HL-60 (cell line): ENCODE measurements around the gene ARAP2.

Source experiments
- DNase-seq, 2 experiments: peaks; one replicate each; pipeline ENCODE4 v3.0.0-alpha.2; 2010 to 2020; ENCODE audit warnings: low read depth in 1 of 2, low spot score in 1 of 2
- H3K27ac ChIP-seq: fragments of 250-450 bp; sonication (Bioruptor Pico); replicated peaks from 2 replicates; pipeline ENCODE4 v1.5.1; 2020; ENCODE audit warnings: mild to moderate bottlenecking, moderate library complexity
- H3K27me3 ChIP-seq: fragments of 250-450 bp; sonication (Bioruptor Pico); 2 replicates; pipeline ENCODE4 v1.5.1; 2021; ENCODE audit warnings: mild to moderate bottlenecking, moderate library complexity; ENCODE audit not compliant: insufficient read depth, poor library complexity, severe bottlenecking
- H3K4me3 ChIP-seq: replicated peaks from 2 replicates; pipeline ENCODE4 v1.5.1; 2011; ENCODE audit warnings: mild to moderate bottlenecking, control low read depth, low read length; ENCODE audit not compliant: insufficient read depth
- CTCF ChIP-seq: IDR thresholded peaks from one replicate; pipeline ENCODE4 v1.5.1; 2011; ENCODE audit warnings: low read length, control low read depth, inconsistent platforms; ENCODE audit not compliant: insufficient read depth
- GABPA ChIP-seq: IDR thresholded peaks from 2 replicates; pipeline ENCODE4 v1.6.1; 2012; ENCODE audit warnings: low read depth
- POLR2AphosphoS5 ChIP-seq: IDR thresholded peaks from 2 replicates; pipeline ENCODE4 v1.6.1; 2012; ENCODE audit warnings: low read depth
- SPI1 ChIP-seq: IDR thresholded peaks from 2 replicates; pipeline ENCODE4 v1.6.1; 2012; ENCODE audit warnings: low read depth, mild to moderate bottlenecking, borderline replicate concordance
- TF ChIP-seq, protein P1 (sequence below): IDR thresholded peaks from 2 replicates; pipeline ENCODE4 v1.6.1; 2012; ENCODE audit warnings: low read depth; ENCODE audit not compliant: insufficient replicate concordance

Gene ARAP2

DNA sequence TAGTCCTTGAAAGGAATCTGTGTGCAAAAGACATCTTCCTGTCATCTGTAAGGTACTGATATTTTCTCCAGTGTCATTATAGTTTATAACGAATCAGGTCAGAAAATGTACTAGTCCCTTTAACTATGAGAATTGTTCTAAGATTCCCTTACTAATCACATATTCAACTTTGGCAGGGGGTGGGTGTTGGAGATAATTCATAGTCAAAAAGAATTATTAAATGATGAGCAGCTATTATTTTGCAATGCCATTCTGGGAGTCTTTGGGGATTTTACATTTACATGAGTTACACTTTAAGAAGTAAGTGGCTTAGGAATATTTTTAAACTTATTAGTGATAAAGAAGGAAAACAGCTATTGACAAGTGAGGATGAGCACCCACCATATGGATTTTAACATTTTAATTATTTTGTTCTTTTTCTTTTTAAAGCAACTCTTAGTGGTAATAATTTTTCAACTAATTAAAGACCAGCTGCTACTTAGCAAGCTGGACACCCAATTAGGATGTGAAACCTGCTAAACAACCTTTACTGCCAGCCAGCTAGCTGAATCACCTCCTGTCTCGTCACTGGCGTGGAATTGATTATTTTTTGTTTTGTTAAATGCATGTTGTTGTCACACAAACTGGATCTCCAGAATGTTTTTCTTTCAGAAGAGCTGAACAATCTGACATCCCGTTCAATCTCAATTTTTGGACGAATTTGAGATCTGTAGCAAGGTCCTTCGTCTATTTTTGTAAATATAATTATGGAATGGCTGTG, 219.2 kb downstream of the ARAP2 start:
- H3K27ac ChIP-seq, result no peak overlapping the region
- no peak overlapping the region for H3K4me3 ChIP-seq
- H3K27me3 ChIP-seq, result no peaks in the 10 kb centered on the region
- DNase-seq, result no peak
- TF ChIP-seq GABPA, result no peak
- no peak for TF ChIP-seq CTCF
- TF ChIP-seq SPI1, result no peak
- TF ChIP-seq POLR2AphosphoS5, result no peak
- TF ChIP-seq, protein P1, sequence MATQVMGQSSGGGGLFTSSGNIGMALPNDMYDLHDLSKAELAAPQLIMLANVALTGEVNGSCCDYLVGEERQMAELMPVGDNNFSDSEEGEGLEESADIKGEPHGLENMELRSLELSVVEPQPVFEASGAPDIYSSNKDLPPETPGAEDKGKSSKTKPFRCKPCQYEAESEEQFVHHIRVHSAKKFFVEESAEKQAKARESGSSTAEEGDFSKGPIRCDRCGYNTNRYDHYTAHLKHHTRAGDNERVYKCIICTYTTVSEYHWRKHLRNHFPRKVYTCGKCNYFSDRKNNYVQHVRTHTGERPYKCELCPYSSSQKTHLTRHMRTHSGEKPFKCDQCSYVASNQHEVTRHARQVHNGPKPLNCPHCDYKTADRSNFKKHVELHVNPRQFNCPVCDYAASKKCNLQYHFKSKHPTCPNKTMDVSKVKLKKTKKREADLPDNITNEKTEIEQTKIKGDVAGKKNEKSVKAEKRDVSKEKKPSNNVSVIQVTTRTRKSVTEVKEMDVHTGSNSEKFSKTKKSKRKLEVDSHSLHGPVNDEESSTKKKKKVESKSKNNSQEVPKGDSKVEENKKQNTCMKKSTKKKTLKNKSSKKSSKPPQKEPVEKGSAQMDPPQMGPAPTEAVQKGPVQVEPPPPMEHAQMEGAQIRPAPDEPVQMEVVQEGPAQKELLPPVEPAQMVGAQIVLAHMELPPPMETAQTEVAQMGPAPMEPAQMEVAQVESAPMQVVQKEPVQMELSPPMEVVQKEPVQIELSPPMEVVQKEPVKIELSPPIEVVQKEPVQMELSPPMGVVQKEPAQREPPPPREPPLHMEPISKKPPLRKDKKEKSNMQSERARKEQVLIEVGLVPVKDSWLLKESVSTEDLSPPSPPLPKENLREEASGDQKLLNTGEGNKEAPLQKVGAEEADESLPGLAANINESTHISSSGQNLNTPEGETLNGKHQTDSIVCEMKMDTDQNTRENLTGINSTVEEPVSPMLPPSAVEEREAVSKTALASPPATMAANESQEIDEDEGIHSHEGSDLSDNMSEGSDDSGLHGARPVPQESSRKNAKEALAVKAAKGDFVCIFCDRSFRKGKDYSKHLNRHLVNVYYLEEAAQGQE, result no peak

- TF ChIP-seq, protein P1, result no peak
Measured at GRCh38 chr4:36020351-36020750, 224.0 kb downstream of the ARAP2 start.

More at GRCh38 chr4:36020351-36020750, 224.0 kb downstream of the ARAP2 start:
- Histone ChIP-seq H3K27me3 (no peaks in the 10 kb centered on the region), H3K4me3 (no peak overlapping the region), H3K27ac (no peak overlapping the region)
- DNase-seq, result no peak
